IMR-90 (cell line): ENCODE measurements around the gene SERPINB13. TPM values are rescaled to one million over a fixed set of nuclear protein-coding genes. Genes with fewer than 3 reads are reported as not detected.

Source experiments
- ATAC-seq: fragments of 200-7000 bp; cut with Tn5 transposase; 2 replicates; pipeline ENCODE4 v1.9.1; 2020; ENCODE audit warnings: low read depth, mild to moderate bottlenecking, moderate library complexity
- BruUV-seq: library from RNA; stranded (reverse); fragments of 400-500 nt; replicated peaks from 2 replicates; lab custom pipeline; 2021; lab: Mats Ljungman, UMichigan
- CTCF ChIA-PET: fragments of 300-600 bp; formaldehyde crosslinking; extraction: SDS; loops from one replicate; lab custom pipeline; 2021; ENCODE audit warnings: antibody characterized with exemption; lab: Yijun Ruan, JAX
- POLR2A ChIA-PET: fragments of 300-600 bp; sonication (Branson Sonifier 250); formaldehyde crosslinking; loops from one replicate; lab custom pipeline; 2022; ENCODE audit warnings: antibody characterized with exemption; ENCODE audit not compliant: unreplicated experiment; lab: Charles Lee
- DNase-seq: peaks from one replicate; pipeline ENCODE4 v3.0.0; 2013
- H2AFZ ChIP-seq: replicated peaks from 2 replicates; pipeline ENCODE3; 2013; ENCODE audit warnings: low read length, mild to moderate bottlenecking; ENCODE audit not compliant: poor library complexity
- H2AK5ac ChIP-seq: 2 replicates; pipeline ENCODE4 v1.6.1; 2013; ENCODE audit warnings: low read depth, low read length, inconsistent platforms
- H2AK9ac ChIP-seq: replicated peaks from 2 replicates; pipeline ENCODE3; 2013; ENCODE audit warnings: mild to moderate bottlenecking, low read depth, low read length, moderate library complexity; ENCODE audit not compliant: poor library complexity
- H2BK120ac ChIP-seq: 2 replicates; pipeline ENCODE4 v1.6.1; 2013; ENCODE audit warnings: low read depth, low read length, inconsistent platforms
- H2BK15ac ChIP-seq: 3 replicates; pipeline ENCODE4 v1.6.1; 2013; ENCODE audit warnings: low read depth, low read length, inconsistent platforms
- H2BK20ac ChIP-seq: 2 replicates; pipeline ENCODE4 v1.6.1; 2013; ENCODE audit warnings: low read depth, mild to moderate bottlenecking, inconsistent platforms, low read length, moderate library complexity
- H2BK5ac ChIP-seq: 2 replicates; pipeline ENCODE4 v1.6.1; 2013; ENCODE audit warnings: mild to moderate bottlenecking, low read depth, low read length, inconsistent platforms; ENCODE audit not compliant: poor library complexity, severe bottlenecking
- H3K14ac ChIP-seq: replicated peaks from 2 replicates; pipeline ENCODE4 v1.6.1; 2013; ENCODE audit warnings: low read depth, low read length, inconsistent platforms
- H3K18ac ChIP-seq: 2 replicates; pipeline ENCODE4 v1.6.1; 2013; ENCODE audit warnings: low read depth, low read length, control low read depth
- H3K23ac ChIP-seq: 2 replicates; pipeline ENCODE4 v1.6.1; 2013; ENCODE audit warnings: low read depth, low read length, inconsistent platforms
- H3K27ac ChIP-seq: 2 replicates; pipeline ENCODE4 v1.5.1; 2013; ENCODE audit warnings: mild to moderate bottlenecking, control low read depth, low read length; ENCODE audit not compliant: insufficient read depth
- H3K27me3 ChIP-seq: 2 replicates; pipeline ENCODE4 v1.6.1; 2013; ENCODE audit warnings: low read length; ENCODE audit not compliant: control insufficient read depth, insufficient read depth
- H3K36me3 ChIP-seq: 2 replicates; pipeline ENCODE4 v1.6.1; 2013; ENCODE audit warnings: low read length, mixed read lengths; ENCODE audit not compliant: control insufficient read depth, insufficient read depth
- H3K4ac ChIP-seq: 2 replicates; pipeline ENCODE4 v1.6.1; 2013; ENCODE audit warnings: low read depth, low read length, inconsistent platforms
- H3K4me1 ChIP-seq: 2 replicates; pipeline ENCODE4 v1.6.1; 2013; ENCODE audit warnings: low read length, mixed read lengths; ENCODE audit not compliant: control insufficient read depth, insufficient read depth
- H3K4me2 ChIP-seq: 2 replicates; pipeline ENCODE4 v1.6.1; 2013; ENCODE audit warnings: low read depth, mild to moderate bottlenecking, control low read depth, low read length, moderate library complexity
- H3K4me3 ChIP-seq: 2 replicates; pipeline ENCODE4 v1.5.1; 2013; ENCODE audit warnings: low read depth, mild to moderate bottlenecking, control low read depth, low read length, moderate library complexity; ENCODE audit not compliant: insufficient read depth
- H3K56ac ChIP-seq: 2 replicates; pipeline ENCODE4 v1.6.1; 2013; ENCODE audit warnings: low read length, inconsistent platforms; ENCODE audit not compliant: insufficient read depth; ENCODE audit errors: extremely low read depth
- H3K79me1 ChIP-seq, 2 experiments: 2 replicates each; pipeline ENCODE4 v1.6.1; 2013; ENCODE audit warnings: low read length in 2 of 2, inconsistent platforms in 1 of 2, low read depth in 1 of 2
- H3K9ac ChIP-seq: 2 replicates; pipeline ENCODE4 v1.6.1; 2013; ENCODE audit warnings: low read depth, low read length, control low read depth
- H3K9me1 ChIP-seq: 2 replicates; pipeline ENCODE4 v1.6.1; 2013; ENCODE audit warnings: low read length, inconsistent platforms; ENCODE audit not compliant: insufficient read depth
- H3K9me3 ChIP-seq: 2 replicates; pipeline ENCODE4 v1.6.1; 2013; ENCODE audit warnings: low read length; ENCODE audit not compliant: control insufficient read depth, insufficient read depth
- H4K20me1 ChIP-seq: 2 replicates; pipeline ENCODE4 v1.6.1; 2013; ENCODE audit warnings: low read length, inconsistent platforms; ENCODE audit not compliant: insufficient read depth
- H4K5ac ChIP-seq: 2 replicates; pipeline ENCODE4 v1.6.1; 2013; ENCODE audit warnings: mild to moderate bottlenecking, low read depth, low read length, control low read depth
- H4K8ac ChIP-seq, 2 experiments: 2 replicates each; pipeline ENCODE4 v1.6.1; 2013; ENCODE audit warnings: low read depth in 2 of 2, low read length in 2 of 2, control low read depth in 1 of 2, inconsistent platforms in 1 of 2
- H4K91ac ChIP-seq: 2 replicates; pipeline ENCODE4 v1.6.1; 2013; ENCODE audit warnings: low read depth, low read length, inconsistent platforms; ENCODE audit not compliant: insufficient read depth
- CEBPB ChIP-seq: IDR thresholded peaks from 2 replicates; pipeline ENCODE4 v1.6.1; 2012; ENCODE audit warnings: low read depth, low read length, improper control_type of control experiment
- MAFK ChIP-seq: IDR thresholded peaks from 2 replicates; pipeline ENCODE4 v1.6.1; 2012; ENCODE audit warnings: low read depth, low read length, improper control_type of control experiment
- MAZ ChIP-seq: IDR thresholded peaks from 2 replicates; pipeline ENCODE4 v1.6.1; 2012; ENCODE audit warnings: low read depth, mild to moderate bottlenecking, low read length, improper control_type of control experiment, moderate library complexity, borderline replicate concordance
- POLR2A ChIP-seq: IDR thresholded peaks from 2 replicates; pipeline ENCODE4 v1.6.1; 2012; ENCODE audit warnings: mild to moderate bottlenecking, low read depth, low read length
- RFX5 ChIP-seq: IDR thresholded peaks from 2 replicates; pipeline ENCODE4 v1.8.0; 2012; ENCODE audit warnings: low read depth, mild to moderate bottlenecking, low read length, moderate library complexity
- WGBS, 2 experiments: methylation state at CpG; one replicate each; pipeline versions ENCODE4 v1.1.5 to v1.1.7; 2013; ENCODE audit warnings: missing lambda C conversion rate in 2 of 2; ENCODE audit not compliant: insufficient read length in 1 of 2; ENCODE audit errors: extremely low coverage in 2 of 2; 5-methylcytosine and 5-hydroxymethylcytosine counted together
- dilution Hi-C: fragments of 300-500 bp; cut with HindIII; formaldehyde crosslinking; loops from one replicate; pipeline ENCODE4 v1.14.3; 2018; ENCODE audit warnings: low sequenced_read_pairs; ENCODE audit not compliant: unreplicated experiment
- in situ Hi-C: fragments of 300-500 bp; cut with MboI; formaldehyde crosslinking; loops from 3 replicates; pipeline ENCODE4 v1.14.3; 2019; ENCODE audit warnings: low sequenced_read_pairs, inconsistent platforms, mixed read lengths
- intact Hi-C: fragments of 100-400 bp; cut with micrococcal nuclease; formaldehyde crosslinking; loops from 2 replicates; pipeline ENCODE4 v1.10.0; 2022
- polyA plus RNA-seq, 3 experiments: library from polyadenylated mRNA; depleted of rRNA; stranded (reverse); fragments of >200 nt; gene quantifications; 2 replicates each; pipeline ENCODE4 v1.2.3, GENCODE V29; 2012; ENCODE audit warnings: low replicate concordance in 1 of 3
- total RNA-seq: library from RNA; depleted of rRNA; stranded (reverse); fragments of >200 nt; gene quantifications from 2 replicates; pipeline ENCODE4 v1.2.3, GENCODE V29; 2012

SERPINB13 gene
- total and polyA plus RNA-seq, 2 of the 4 experiments (the other 2 are of a cell fraction) = not detected

DNA sequence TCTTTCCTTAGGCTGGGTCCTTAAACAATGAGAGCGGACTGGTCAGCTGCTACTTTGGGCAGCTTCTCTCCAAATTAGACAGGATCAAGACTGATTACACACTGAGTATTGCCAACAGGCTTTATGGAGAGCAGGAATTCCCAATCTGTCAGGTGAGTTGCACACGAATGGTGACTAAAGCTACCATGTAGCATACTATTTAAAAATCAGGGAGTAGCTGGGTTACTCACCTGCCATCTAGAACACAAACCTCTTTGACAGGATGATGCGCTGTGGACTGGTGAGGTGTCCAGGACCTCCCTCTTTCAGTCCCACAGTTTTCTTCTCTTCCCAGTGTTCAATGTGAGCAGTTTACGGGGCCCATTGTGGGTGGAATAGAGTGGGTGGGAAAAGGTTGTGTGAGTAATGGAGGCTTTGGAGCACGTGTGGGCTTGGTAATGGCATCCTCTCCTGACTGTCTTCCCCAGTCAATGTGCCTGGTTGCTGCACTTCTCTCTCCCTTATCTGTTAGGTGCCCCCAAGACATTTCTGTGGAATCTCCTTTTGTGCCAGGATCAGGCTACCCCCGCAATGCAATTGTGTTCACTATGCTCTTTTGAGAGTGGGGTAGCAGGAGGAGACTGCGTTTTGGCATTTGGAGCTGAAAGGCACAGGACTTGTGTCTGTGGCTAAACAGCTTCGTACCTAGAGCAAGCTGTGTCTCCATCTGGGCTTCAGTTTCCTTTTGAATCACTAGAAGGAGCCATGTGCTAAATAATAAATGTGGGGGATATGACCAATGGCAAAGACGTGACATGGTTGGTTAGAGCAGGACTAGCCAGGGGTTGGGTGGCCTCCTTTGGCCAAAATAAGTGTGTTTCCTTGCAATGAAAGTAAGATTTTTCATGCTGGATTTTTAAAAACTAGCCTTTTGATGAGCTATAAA, 27.3 kb upstream of the SERPINB13 start (continued):
- no peak for TF ChIP-seq CEBPB

DNA sequence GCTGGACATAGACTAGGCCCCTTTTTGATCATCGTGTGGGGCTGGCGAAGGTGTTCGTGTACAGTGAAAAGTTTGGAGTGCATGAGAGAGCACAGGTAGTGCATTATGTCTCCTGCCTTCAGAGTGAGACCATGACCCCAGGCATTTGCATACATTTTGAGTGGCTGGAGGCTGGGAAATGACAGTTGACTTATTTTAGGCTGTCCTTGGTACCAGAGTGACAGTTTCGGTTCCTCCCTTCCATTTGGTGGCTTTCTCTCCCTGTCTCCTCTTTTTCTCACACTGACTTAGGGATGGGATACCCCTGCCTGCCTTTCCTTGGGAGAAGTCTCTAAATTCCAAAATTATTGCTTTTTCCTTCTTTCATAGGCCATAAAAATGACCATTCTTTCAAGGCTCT, 24.9 kb upstream of the SERPINB13 start:
- WGBS, 2 experiments = no CpG with 5 or more reads among the region's 4 CpGs
- CTCF ChIA-PET = interaction anchor here (0.7 kb wide), 1 partner anchor 15 kb away, joined by 3 read pairs; no protein-coding TSS in a partner anchor

More for the DNA sequence above, 24.9 kb upstream of the SERPINB13 start:
- DNase-seq (no peak), ATAC-seq (no peak)
- in situ Hi-C loops = no loop called here
- intact Hi-C loops = no loop called here
- no peak overlapping the region for H3K23ac ChIP-seq
- H2AK9ac ChIP-seq = no peak overlapping the region
- H3K27ac ChIP-seq = no peak overlapping the region
- H3K9ac ChIP-seq = no peak overlapping the region
- no peak overlapping the region for H3K4me3 ChIP-seq
- no peak overlapping the region for H3K4me2 ChIP-seq
- no peak overlapping the region for H3K14ac ChIP-seq
- no peak overlapping the region for H3K56ac ChIP-seq
- no peak overlapping the region for H2BK120ac ChIP-seq
- no peak overlapping the region for H2AK5ac ChIP-seq
- dilution Hi-C loops = no loop called here
- H3K4ac ChIP-seq = no peak overlapping the region
- H2BK15ac ChIP-seq = no peak overlapping the region
- H3K36me3 ChIP-seq = no peaks in the 10 kb centered on the region
- no TSS peak for BruUV-seq
- H3K9me3 ChIP-seq = no peaks in the 10 kb centered on the region
- TF ChIP-seq RFX5 (no peak), MAFK (no peak), POLR2A (no peak), MAZ (no peak)
- H2AFZ ChIP-seq = no peak overlapping the region
- no peak overlapping the region for H2BK20ac ChIP-seq
- no peak overlapping the region for H4K5ac ChIP-seq
- no peak overlapping the region for H4K91ac ChIP-seq
- H3K9me1 ChIP-seq = no peaks in the 10 kb centered on the region
- H4K20me1 ChIP-seq = no peaks in the 10 kb centered on the region
- H3K18ac ChIP-seq = no peak overlapping the region
- H3K4me1 ChIP-seq = no peaks in the 10 kb centered on the region
- H3K27me3 ChIP-seq = peaks cover 8% of the 10 kb centered on the region; the same call in 1 of the 2 replicates
- no peak overlapping the region for H4K8ac ChIP-seq
- no peaks in the 10 kb centered on the region for H3K79me1 ChIP-seq
- POLR2A ChIA-PET = no interaction called here
- H2BK5ac ChIP-seq = no peak overlapping the region
